HL-60 (cell line): ENCODE results near the gene ADIPOR2.
A peak's percentile ranks its signal among the peaks of the same experiment; 100 is the strongest.
"Not testable (repeated sequence)": the region's sequence is repeated elsewhere in the genome, so short reads cannot be mapped to it uniquely, and the experiment has no call there.

ENCODE experiments used
- DNase-seq, 2 experiments: peaks; one replicate each; pipeline ENCODE4 v3.0.0-alpha.2; 2010 to 2020; ENCODE audit warnings: low read depth in 1 of 2, low spot score in 1 of 2
- H3K27ac ChIP-seq: fragments of 250-450 bp; sonication (Bioruptor Pico); replicated peaks from 2 replicates; pipeline ENCODE4 v1.5.1; 2020; ENCODE audit warnings: mild to moderate bottlenecking, moderate library complexity
- H3K27me3 ChIP-seq: fragments of 250-450 bp; sonication (Bioruptor Pico); 2 replicates; pipeline ENCODE4 v1.5.1; 2021; ENCODE audit warnings: mild to moderate bottlenecking, moderate library complexity; ENCODE audit not compliant: insufficient read depth, poor library complexity, severe bottlenecking
- H3K4me3 ChIP-seq: replicated peaks from 2 replicates; pipeline ENCODE4 v1.5.1; 2011; ENCODE audit warnings: mild to moderate bottlenecking, control low read depth, low read length; ENCODE audit not compliant: insufficient read depth
- CTCF ChIP-seq: IDR thresholded peaks from one replicate; pipeline ENCODE4 v1.5.1; 2011; ENCODE audit warnings: low read length, control low read depth, inconsistent platforms; ENCODE audit not compliant: insufficient read depth
- GABPA ChIP-seq: IDR thresholded peaks from 2 replicates; pipeline ENCODE4 v1.6.1; 2012; ENCODE audit warnings: low read depth
- POLR2AphosphoS5 ChIP-seq: IDR thresholded peaks from 2 replicates; pipeline ENCODE4 v1.6.1; 2012; ENCODE audit warnings: low read depth
- REST ChIP-seq: IDR thresholded peaks from 2 replicates; pipeline ENCODE4 v1.6.1; 2012; ENCODE audit warnings: low read depth; ENCODE audit not compliant: insufficient replicate concordance
- SPI1 ChIP-seq: IDR thresholded peaks from 2 replicates; pipeline ENCODE4 v1.6.1; 2012; ENCODE audit warnings: low read depth, mild to moderate bottlenecking, borderline replicate concordance

Gene ADIPOR2

GRCh38 chr12:1688086-1688710 lies 2.7 kb upstream of the ADIPOR2 start:
- no peak for DNase-seq
- Histone ChIP-seq H3K27me3 (no peaks in the 10 kb centered on the region), H3K27ac (no peak overlapping the region), H3K4me3 (no peak overlapping the region)
- no peak for TF ChIP-seq CTCF
- no peak for TF ChIP-seq SPI1
- TF ChIP-seq POLR2AphosphoS5: no peak
- no peak for TF ChIP-seq REST
- no peak for TF ChIP-seq GABPA

- peak overlapping the region; percentile 91 for H3K4me3 ChIP-seq
- H3K27me3 ChIP-seq: no peaks in the 10 kb centered on the region
- TF ChIP-seq POLR2AphosphoS5: peak; percentile 3; the same call in 1 of the 2 replicates
- no peak for TF ChIP-seq CTCF
- DNase-seq: peak in 1 of 2 experiments; percentile 31
- peak overlapping the region; percentile 88 for H3K27ac ChIP-seq
These were observed 495 bp downstream of the ADIPOR2 start for GRCh38 chr12:1691123-1692007.

GRCh38 chr12:1692226-1692625 lies 1.4 kb downstream of the ADIPOR2 start:
- peak in 1 of 2 experiments; percentile 68 for DNase-seq
- TF ChIP-seq SPI1 (peak; percentile 42; the same call in 1 of the 2 replicates), REST (no peak)
- peak overlapping the region; percentile 91 for H3K4me3 ChIP-seq
- no peaks in the 10 kb centered on the region for H3K27me3 ChIP-seq
- H3K27ac ChIP-seq: peak overlapping the region; percentile 88

GRCh38 chr12:1692895-1693610 lies 2.2 kb downstream of the ADIPOR2 start:
- Histone ChIP-seq H3K27ac (peak overlapping the region; percentile 88), H3K27me3 (no peaks in the 10 kb centered on the region), H3K4me3 (peak overlapping the region; percentile 91)
- TF ChIP-seq GABPA: no peak
- TF ChIP-seq POLR2AphosphoS5: peak; percentile 30; the same call in 1 of the 2 replicates
- no peak for TF ChIP-seq SPI1
- TF ChIP-seq CTCF: no peak
- TF ChIP-seq REST: no peak
- peak in 1 of 2 experiments; percentile 73 for DNase-seq

GRCh38 chr12:1695097-1695496 lies 4.2 kb downstream of the ADIPOR2 start:
- not testable (repeated sequence) for H3K27me3 ChIP-seq, H3K4me3 ChIP-seq, H3K27ac ChIP-seq, DNase-seq
